Skin epidermis (tissue), 12 donors: ENCODE results near the gene SCUBE2.
A peak's percentile ranks its signal among the peaks of the same experiment; 100 is the strongest.
"Not testable (repeated sequence)": the region's sequence is repeated elsewhere in the genome, so short reads cannot be mapped to it uniquely, and the experiment has no call there.

Experiments
- H3K27ac ChIP-seq, 21 experiments: fragments of 200-600 bp; sonication (generic) in 11 of 21; one replicate each; pipeline ENCODE4 v1.5.0; 2020; ENCODE audit warnings: mild to moderate bottlenecking in 3 of 21, inconsistent platforms in 2 of 21, moderate library complexity in 2 of 21
- H3K4me3 ChIP-seq, 7 experiments: fragments of 200-600 bp; sonication (generic) in 2 of 7; one replicate each; pipeline ENCODE4 v1.5.0; 2020; ENCODE audit warnings: inconsistent platforms in 2 of 7, mild to moderate bottlenecking in 2 of 7, moderate library complexity in 1 of 7

Gene SCUBE2

GRCh38 chr11:9112075-9112474 is 20.7 kb upstream of the SCUBE2 start:
- no peak overlapping the region for H3K4me3 ChIP-seq

GRCh38 chr11:9109858-9110731 is 18.7 kb upstream of the SCUBE2 start:
- no peak overlapping the region for H3K4me3 ChIP-seq
- no peak overlapping the region for H3K27ac ChIP-seq

More at GRCh38 chr11:9112075-9112474, 20.7 kb upstream of the SCUBE2 start:
- H3K27ac ChIP-seq = no peak overlapping the region

GRCh38 chr11:9104580-9104979 is 13.2 kb upstream of the SCUBE2 start:
- H3K4me3 ChIP-seq = no peak overlapping the region
- H3K27ac ChIP-seq = no peak overlapping the region

GRCh38 chr11:9103542-9104276 is 12.3 kb upstream of the SCUBE2 start:
- H3K4me3 ChIP-seq = no peak overlapping the region
- H3K27ac ChIP-seq = no peak overlapping the region

GRCh38 chr11:9099617-9100016 is 8.2 kb upstream of the SCUBE2 start:
- no peak overlapping the region for H3K4me3 ChIP-seq
- no peak overlapping the region for H3K27ac ChIP-seq

GRCh38 chr11:9098455-9098854 is 7.1 kb upstream of the SCUBE2 start:
- H3K4me3 ChIP-seq, H3K27ac ChIP-seq: not testable (repeated sequence)

GRCh38 chr11:9097186-9097943 is 6.0 kb upstream of the SCUBE2 start:
- H3K27ac ChIP-seq = not testable (repeated sequence)

GRCh38 chr11:9096427-9096826 is 5.0 kb upstream of the SCUBE2 start:
- Histone ChIP-seq H3K27ac (no peak overlapping the region), H3K4me3 (no peak overlapping the region)

More at GRCh38 chr11:9097186-9097943, 6.0 kb upstream of the SCUBE2 start:
- not testable (repeated sequence) for H3K4me3 ChIP-seq

GRCh38 chr11:9095421-9095820 is 4.0 kb upstream of the SCUBE2 start:
- Histone ChIP-seq H3K4me3 (no peak overlapping the region), H3K27ac (no peak overlapping the region)

GRCh38 chr11:9094420-9094819 is 3.0 kb upstream of the SCUBE2 start:
- Histone ChIP-seq H3K4me3 (no peak overlapping the region), H3K27ac (no peak overlapping the region)

GRCh38 chr11:9092853-9093778 is 1.7 kb upstream of the SCUBE2 start:
- Histone ChIP-seq H3K4me3 (no peak overlapping the region), H3K27ac (no peak overlapping the region)

GRCh38 chr11:9092072-9092471 is 673 bp upstream of the SCUBE2 start:
- Histone ChIP-seq H3K27ac (no peak overlapping the region), H3K4me3 (peak overlapping the region in 4 of 7 experiments; percentile 12 to 55 (median 44))

GRCh38 chr11:9090488-9091043 is 833 bp downstream of the SCUBE2 start:
- peak overlapping the region in 4 of 21 experiments; percentile 4 to 65 (median 54) for H3K27ac ChIP-seq
- H3K4me3 ChIP-seq = peak overlapping the region; percentile 34 to 55 (median 36)

GRCh38 chr11:9089636-9090035 is 1.8 kb downstream of the SCUBE2 start:
- no peak overlapping the region for H3K4me3 ChIP-seq

GRCh38 chr11:9089061-9089460 is 2.3 kb downstream of the SCUBE2 start:
- no peak overlapping the region for H3K4me3 ChIP-seq

More at GRCh38 chr11:9089636-9090035, 1.8 kb downstream of the SCUBE2 start:
- H3K27ac ChIP-seq = no peak overlapping the region

GRCh38 chr11:9082575-9082974 is 8.8 kb downstream of the SCUBE2 start:
- Histone ChIP-seq H3K27ac (no peak overlapping the region), H3K4me3 (no peak overlapping the region)

More at GRCh38 chr11:9089061-9089460, 2.3 kb downstream of the SCUBE2 start:
- peak overlapping the region in 1 of 21 experiments; percentile 5 for H3K27ac ChIP-seq

- Histone ChIP-seq H3K27ac (no peak overlapping the region), H3K4me3 (no peak overlapping the region)
These were observed 10.2 kb downstream of the SCUBE2 start for GRCh38 chr11:9081153-9081552.
